ENCODE measurements around the gene ACSBG1.

DNA sequence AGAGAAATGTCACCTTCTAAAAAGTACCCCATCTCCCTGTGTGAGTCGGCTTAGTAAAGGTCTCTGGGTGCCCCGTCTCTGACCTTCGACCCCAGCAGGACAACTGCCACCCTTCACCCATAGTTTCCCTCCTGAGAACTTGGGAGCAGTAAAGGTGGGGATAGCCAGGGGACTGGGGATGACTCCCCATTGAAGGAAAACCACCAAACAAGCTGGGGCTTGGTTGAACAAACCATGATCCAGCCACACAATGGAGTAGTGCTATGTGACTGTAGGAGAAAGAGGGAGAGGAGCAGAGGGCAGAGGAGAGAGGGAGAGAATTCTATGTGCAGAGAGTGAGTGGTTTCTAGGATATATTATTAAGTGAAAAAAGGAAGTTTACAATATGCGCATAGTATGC lies 51.5 kb downstream of the ACSBG1 start:
- TF ChIP-seq EZH2phosphoT487 (IDR thresholded peaks at IDR 0.05; ENCODE audit: low read length) (no peak), EZH2 (optimal IDR thresholded peaks at IDR 0.05; ENCODE audit: low read depth, low read length) (no peak)
- TF ChIP-seq, protein P1, sequence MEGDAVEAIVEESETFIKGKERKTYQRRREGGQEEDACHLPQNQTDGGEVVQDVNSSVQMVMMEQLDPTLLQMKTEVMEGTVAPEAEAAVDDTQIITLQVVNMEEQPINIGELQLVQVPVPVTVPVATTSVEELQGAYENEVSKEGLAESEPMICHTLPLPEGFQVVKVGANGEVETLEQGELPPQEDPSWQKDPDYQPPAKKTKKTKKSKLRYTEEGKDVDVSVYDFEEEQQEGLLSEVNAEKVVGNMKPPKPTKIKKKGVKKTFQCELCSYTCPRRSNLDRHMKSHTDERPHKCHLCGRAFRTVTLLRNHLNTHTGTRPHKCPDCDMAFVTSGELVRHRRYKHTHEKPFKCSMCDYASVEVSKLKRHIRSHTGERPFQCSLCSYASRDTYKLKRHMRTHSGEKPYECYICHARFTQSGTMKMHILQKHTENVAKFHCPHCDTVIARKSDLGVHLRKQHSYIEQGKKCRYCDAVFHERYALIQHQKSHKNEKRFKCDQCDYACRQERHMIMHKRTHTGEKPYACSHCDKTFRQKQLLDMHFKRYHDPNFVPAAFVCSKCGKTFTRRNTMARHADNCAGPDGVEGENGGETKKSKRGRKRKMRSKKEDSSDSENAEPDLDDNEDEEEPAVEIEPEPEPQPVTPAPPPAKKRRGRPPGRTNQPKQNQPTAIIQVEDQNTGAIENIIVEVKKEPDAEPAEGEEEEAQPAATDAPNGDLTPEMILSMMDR (IDR thresholded peaks at IDR 0.05; ENCODE audit: low read length), result no peak

All from MM.1S (cell line).